Measurements from ENCODE around the gene TTYH1.

Gene TTYH1

GRCh38 chr19:54407780-54408179 lies 7.5 kb upstream of the TTYH1 start:
- H3K4me1 ChIP-seq (ENCODE audit: insufficient read depth, low read length, poor library complexity, severe bottlenecking): no peaks in the 10 kb centered on the region
- H3K27me3 ChIP-seq (ENCODE audit: insufficient read depth, low read length, poor library complexity, severe bottlenecking): no peaks in the 10 kb centered on the region
- H3F3A ChIP-seq (ENCODE audit: low read depth): 0 out of 2 replicates have a peak, but pooled peaks cover 8% of the 10 kb centered on the region
- H3K4me2 ChIP-seq (ENCODE audit: low read depth, low read length, poor library complexity, severe bottlenecking): no peak overlapping the region
- H2AFZ ChIP-seq (ENCODE audit: low read length): no peak overlapping the region
- no peak overlapping the region for H3K9ac ChIP-seq (ENCODE audit: low read depth, low read length, poor library complexity, severe bottlenecking)
- TF ChIP-seq, protein P1, sequence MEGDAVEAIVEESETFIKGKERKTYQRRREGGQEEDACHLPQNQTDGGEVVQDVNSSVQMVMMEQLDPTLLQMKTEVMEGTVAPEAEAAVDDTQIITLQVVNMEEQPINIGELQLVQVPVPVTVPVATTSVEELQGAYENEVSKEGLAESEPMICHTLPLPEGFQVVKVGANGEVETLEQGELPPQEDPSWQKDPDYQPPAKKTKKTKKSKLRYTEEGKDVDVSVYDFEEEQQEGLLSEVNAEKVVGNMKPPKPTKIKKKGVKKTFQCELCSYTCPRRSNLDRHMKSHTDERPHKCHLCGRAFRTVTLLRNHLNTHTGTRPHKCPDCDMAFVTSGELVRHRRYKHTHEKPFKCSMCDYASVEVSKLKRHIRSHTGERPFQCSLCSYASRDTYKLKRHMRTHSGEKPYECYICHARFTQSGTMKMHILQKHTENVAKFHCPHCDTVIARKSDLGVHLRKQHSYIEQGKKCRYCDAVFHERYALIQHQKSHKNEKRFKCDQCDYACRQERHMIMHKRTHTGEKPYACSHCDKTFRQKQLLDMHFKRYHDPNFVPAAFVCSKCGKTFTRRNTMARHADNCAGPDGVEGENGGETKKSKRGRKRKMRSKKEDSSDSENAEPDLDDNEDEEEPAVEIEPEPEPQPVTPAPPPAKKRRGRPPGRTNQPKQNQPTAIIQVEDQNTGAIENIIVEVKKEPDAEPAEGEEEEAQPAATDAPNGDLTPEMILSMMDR (conservative IDR thresholded peaks at IDR 0.05; ENCODE audit: low read length): no peak
- no peak for TF ChIP-seq EZH2phosphoT487 (IDR thresholded peaks at IDR 0.05; ENCODE audit: borderline replicate concordance)
- no peaks in the 10 kb centered on the region for H3K9me3 ChIP-seq (ENCODE audit: insufficient read depth, low read depth, low read length)
- H3K36me3 ChIP-seq (ENCODE audit: insufficient read depth, low read length): no peaks in the 10 kb centered on the region
- no peaks in the 10 kb centered on the region for H3K79me2 ChIP-seq (ENCODE audit: insufficient read depth, low read length)
- H3K4me3 ChIP-seq (ENCODE audit: low read length, poor library complexity, severe bottlenecking): no peak overlapping the region
- no peaks in the 10 kb centered on the region for H3K9me2 ChIP-seq (replicated peaks; ENCODE audit: low read depth, low read length)
- H4K20me1 ChIP-seq (ENCODE audit: insufficient read depth, low read length, poor library complexity, severe bottlenecking): no peaks in the 10 kb centered on the region

GRCh38 chr19:54408456-54409026 lies 6.7 kb upstream of the TTYH1 start:
- no peaks in the 10 kb centered on the region for H3K27me3 ChIP-seq (ENCODE audit: insufficient read depth, low read length, poor library complexity, severe bottlenecking)
- H3K4me2 ChIP-seq (ENCODE audit: low read depth, low read length, poor library complexity, severe bottlenecking): no peak overlapping the region
- H4K20me1 ChIP-seq (ENCODE audit: insufficient read depth, low read length, poor library complexity, severe bottlenecking): no peaks in the 10 kb centered on the region
- no peak for TF ChIP-seq EZH2phosphoT487 (IDR thresholded peaks at IDR 0.05; ENCODE audit: borderline replicate concordance)
- TF ChIP-seq, protein P1 (conservative IDR thresholded peaks at IDR 0.05; ENCODE audit: low read length): no peak
- no peak overlapping the region for H2AFZ ChIP-seq (ENCODE audit: low read length)
- no peaks in the 10 kb centered on the region for H3K9me2 ChIP-seq (replicated peaks; ENCODE audit: low read depth, low read length)
- no peaks in the 10 kb centered on the region for H3K36me3 ChIP-seq (ENCODE audit: insufficient read depth, low read length)
- 0 out of 2 replicates have a peak, but pooled peaks cover 8% of the 10 kb centered on the region for H3F3A ChIP-seq (ENCODE audit: low read depth)
- H3K9me3 ChIP-seq (ENCODE audit: insufficient read depth, low read depth, low read length): no peaks in the 10 kb centered on the region
- H3K79me2 ChIP-seq (ENCODE audit: insufficient read depth, low read length): no peaks in the 10 kb centered on the region
- H3K4me1 ChIP-seq (ENCODE audit: insufficient read depth, low read length, poor library complexity, severe bottlenecking): no peaks in the 10 kb centered on the region
- H3K9ac ChIP-seq (ENCODE audit: low read depth, low read length, poor library complexity, severe bottlenecking): no peak overlapping the region
- no peak overlapping the region for H3K4me3 ChIP-seq (ENCODE audit: low read length, poor library complexity, severe bottlenecking)

- Histone ChIP-seq H3K4me3 (ENCODE audit: low read length, poor library complexity, severe bottlenecking) (no peak overlapping the region), H3K4me1 (ENCODE audit: insufficient read depth, low read length, poor library complexity, severe bottlenecking) (peaks cover 3% of the 10 kb centered on the region), H3K9me2 (replicated peaks; ENCODE audit: low read depth, low read length) (no peaks in the 10 kb centered on the region), H3K79me2 (ENCODE audit: insufficient read depth, low read length) (no peaks in the 10 kb centered on the region), H3F3A (ENCODE audit: low read depth) (0 out of 2 replicates have a peak, but pooled peaks cover 8% of the 10 kb centered on the region), H3K4me2 (ENCODE audit: low read depth, low read length, poor library complexity, severe bottlenecking) (no peak overlapping the region), H4K20me1 (ENCODE audit: insufficient read depth, low read length, poor library complexity, severe bottlenecking) (no peaks in the 10 kb centered on the region), H3K36me3 (ENCODE audit: insufficient read depth, low read length) (no peaks in the 10 kb centered on the region), H3K27me3 (ENCODE audit: insufficient read depth, low read length, poor library complexity, severe bottlenecking) (no peaks in the 10 kb centered on the region), H2AFZ (ENCODE audit: low read length) (no peak overlapping the region), H3K9ac (ENCODE audit: low read depth, low read length, poor library complexity, severe bottlenecking) (no peak overlapping the region), H3K9me3 (ENCODE audit: insufficient read depth, low read depth, low read length) (no peaks in the 10 kb centered on the region)
- no peak for TF ChIP-seq EZH2phosphoT487 (IDR thresholded peaks at IDR 0.05; ENCODE audit: borderline replicate concordance)
- TF ChIP-seq, protein P1 (conservative IDR thresholded peaks at IDR 0.05; ENCODE audit: low read length): no peak
Observed at GRCh38 chr19:54411033-54411432, 4.2 kb upstream of the TTYH1 start.

Data from Loucy (cell line).